ENCODE results near the gene UIMC1. TPM values are rescaled to one million over a fixed set of nuclear protein-coding genes. Genes with fewer than 3 reads are reported as not detected.

Gene UIMC1
- total RNA-seq, 1 donor from 2014 or later = 42.2 TPM

DNA sequence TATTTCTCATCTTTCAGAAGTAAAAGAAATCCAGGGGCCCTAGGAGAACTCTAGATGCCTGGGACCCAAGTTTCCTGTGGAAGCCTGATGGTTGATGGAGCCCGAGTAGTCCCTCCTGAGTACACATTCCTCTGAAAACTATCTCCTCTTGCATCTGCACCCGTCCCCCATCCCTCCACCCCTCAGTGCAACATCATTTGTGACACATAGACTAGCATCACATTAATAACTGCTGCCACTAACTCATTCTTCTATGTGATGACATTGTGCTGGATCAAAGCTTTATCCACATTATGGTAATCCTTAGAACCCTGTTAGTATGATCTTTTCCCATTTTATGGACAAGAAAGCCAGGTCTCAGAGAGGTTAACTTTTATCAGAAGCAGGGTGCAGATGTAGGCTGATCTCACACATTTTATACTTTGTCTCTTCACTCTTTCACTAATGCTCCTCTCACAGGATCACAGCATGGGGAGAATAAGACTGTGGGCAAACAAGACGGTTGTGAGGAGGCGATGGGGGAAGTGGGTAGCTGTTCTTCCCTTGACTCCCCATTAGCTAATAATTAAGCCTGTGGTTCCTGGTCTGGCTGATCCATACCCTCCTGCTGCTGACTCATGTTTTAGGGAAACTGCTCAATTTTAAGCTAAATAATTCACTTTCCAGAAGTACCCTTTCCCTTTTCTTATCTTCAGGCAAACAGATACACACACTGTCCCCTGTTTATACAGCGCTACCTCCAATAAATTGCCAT lies 103.5 kb downstream of the UIMC1 start:
- no peak overlapping the region for H3K27ac ChIP-seq
- H3K36me3 ChIP-seq = peaks cover 0 to 42% of the 10 kb centered on the region in 2 donors
- intact Hi-C loops (cut with DNase I) = no loop called here
- no peak overlapping the region for H3K4me3 ChIP-seq
- no peaks in the 10 kb centered on the region for H3K9me3 ChIP-seq
- no peaks in the 10 kb centered on the region for H3K4me1 ChIP-seq
- no peaks in the 10 kb centered on the region for H3K27me3 ChIP-seq
- TF ChIP-seq CTCF (IDR thresholded peaks at IDR 0.05) = no peak
- TF ChIP-seq POLR2AphosphoS5 (IDR thresholded peaks at IDR 0.05; ENCODE audit: insufficient read depth in 1 of 2, low read depth in 1 of 2) = no peak
- no peak for TF ChIP-seq POLR2A (IDR thresholded peaks at IDR 0.05)
- no peak for DNase-seq (ENCODE audit: extremely low spot score in 2 of 2)

- peaks cover 0 to 35% of the 10 kb centered on the region in 2 donors for H3K36me3 ChIP-seq
Observed at GRCh38 chr5:176902102-176902814, 104.3 kb downstream of the UIMC1 start.

GRCh38 chr5:176901260-176902101 lies 105.1 kb downstream of the UIMC1 start:
- Histone ChIP-seq H3K36me3 (peaks cover 0 to 27% of the 10 kb centered on the region in 2 donors), H3K27ac (no peak overlapping the region), H3K4me3 (no peak overlapping the region), H3K27me3 (no peaks in the 10 kb centered on the region), H3K9me3 (no peaks in the 10 kb centered on the region), H3K4me1 (no peaks in the 10 kb centered on the region)
- TF ChIP-seq POLR2AphosphoS5 (IDR thresholded peaks at IDR 0.05; ENCODE audit: insufficient read depth in 1 of 2, low read depth in 1 of 2) (no peak), CTCF (IDR thresholded peaks at IDR 0.05) (no peak), POLR2A (IDR thresholded peaks at IDR 0.05) (no peak)
- DNase-seq (ENCODE audit: extremely low spot score in 2 of 2) = no peak
- intact Hi-C loops (cut with DNase I) = no loop called here

More at GRCh38 chr5:176902102-176902814, 104.3 kb downstream of the UIMC1 start:
- TF ChIP-seq CTCF (IDR thresholded peaks at IDR 0.05) = no peak
- TF ChIP-seq POLR2A (IDR thresholded peaks at IDR 0.05) = no peak
- H3K4me3 ChIP-seq = no peak overlapping the region
- no peak overlapping the region for H3K27ac ChIP-seq
- DNase-seq (ENCODE audit: extremely low spot score in 2 of 2) = no peak
- no peaks in the 10 kb centered on the region for H3K4me1 ChIP-seq
- H3K27me3 ChIP-seq = no peaks in the 10 kb centered on the region
- H3K9me3 ChIP-seq = no peaks in the 10 kb centered on the region
- intact Hi-C loops (cut with DNase I) = no loop called here

- Histone ChIP-seq H3K27me3 (no peaks in the 10 kb centered on the region), H3K4me1 (no peaks in the 10 kb centered on the region), H3K36me3 (peaks cover 0 to 20% of the 10 kb centered on the region in 2 donors), H3K27ac (no peak overlapping the region), H3K9me3 (no peaks in the 10 kb centered on the region), H3K4me3 (no peak overlapping the region)
- DNase-seq (ENCODE audit: extremely low spot score in 2 of 2) = no peak
- TF ChIP-seq CTCF (IDR thresholded peaks at IDR 0.05) = no peak
- TF ChIP-seq POLR2A (IDR thresholded peaks at IDR 0.05) = no peak
- TF ChIP-seq POLR2AphosphoS5 (IDR thresholded peaks at IDR 0.05; ENCODE audit: insufficient read depth in 1 of 2, low read depth in 1 of 2) = no peak
- intact Hi-C loops (cut with DNase I) = no loop called here
Observed at GRCh38 chr5:176900780-176901204, 105.8 kb downstream of the UIMC1 start.

Data from vagina (tissue), 2 donors.